Activated CD4-positive, alpha-beta T cell treated with anti-CD3 and anti-CD28 coated beads, Interleukin-2, amount 10 ng/mL, durations not matched to agents 24 days and 14 days (primary cell): ENCODE measurements around the gene RNASEH1. TPM values are rescaled to one million over a fixed set of nuclear protein-coding genes. Genes with fewer than 3 reads are reported as not detected.

Experiments used
- DNase-seq: peaks from one replicate; pipeline ENCODE4 v3.0.0; 2022
- H3K27ac Mint-ChIP-seq: one replicate; pipeline ENCODE4 v1.8.0; 2022; ENCODE audit warnings: mild to moderate bottlenecking, mixed read lengths
- H3K27me3 Mint-ChIP-seq: one replicate; pipeline ENCODE4 v1.8.0; 2022; ENCODE audit warnings: mixed read lengths
- H3K36me3 Mint-ChIP-seq: one replicate; pipeline ENCODE4 v1.8.0; 2022; ENCODE audit warnings: low read depth, mild to moderate bottlenecking, mixed read lengths
- H3K4me1 Mint-ChIP-seq: one replicate; pipeline ENCODE4 v1.8.0; 2021; ENCODE audit warnings: mixed read lengths
- H3K4me3 Mint-ChIP-seq: one replicate; pipeline ENCODE4 v1.8.0; 2022; ENCODE audit warnings: mild to moderate bottlenecking, moderate library complexity, mixed read lengths
- H3K9me3 Mint-ChIP-seq: one replicate; pipeline ENCODE4 v1.8.0; 2021; ENCODE audit warnings: mixed read lengths
- intact Hi-C: fragments of 100-400 bp; cut with micrococcal nuclease; formaldehyde crosslinking; loops from one replicate; pipeline ENCODE4 v1.15.1; 2023
- total RNA-seq: library from RNA; stranded (reverse); gene quantifications from 2 replicates; pipeline ENCODE4 v1.2.3, GENCODE V29; 2022

RNASEH1 gene
- total RNA-seq, result 27.8 and 29.8 TPM in 2 replicates

- peak within 1 kb of the TSS; percentile 89 for H3K4me3 Mint-ChIP-seq
- DNase-seq, result peak; percentile 100
- no peaks in the 10 kb centered on the region for H3K27me3 Mint-ChIP-seq
- H3K9me3 Mint-ChIP-seq, result no peaks in the 10 kb centered on the region
- H3K27ac Mint-ChIP-seq, result peak within 1 kb of the TSS; percentile 90
- intact Hi-C loops, result loop anchor here (1.0 to 2.0 kb wide), 5 partner anchors 17 to 181 kb away; partner anchors contain the start of genes ADI1, EIPR1 and RPS7
- peaks cover 26% of the 10 kb centered on the region for H3K4me1 Mint-ChIP-seq
- peaks cover 59% of the 10 kb centered on the region for H3K36me3 Mint-ChIP-seq
These were observed at the start of gene RNASEH1 for GRCh38 chr2:3558205-3559014. RNASEH1 (minus strand) TSS chr2:3558333; CDS start chr2:3558260, 73 bp downstream.

- intact Hi-C loops, result no loop called here
- Mint-ChIP-seq H3K4me3 (no peak overlapping the region), H3K9me3 (no peaks in the 10 kb centered on the region), H3K4me1 (peaks cover 4% of the 10 kb centered on the region), H3K27me3 (no peaks in the 10 kb centered on the region), H3K27ac (no peak overlapping the region), H3K36me3 (no peaks in the 10 kb centered on the region)
- DNase-seq, result peak; percentile 50
These were observed 48.5 kb upstream of the RNASEH1 start for GRCh38 chr2:3606370-3607201.

- intact Hi-C loops, result no loop called here
- Mint-ChIP-seq H3K4me3 (no peak overlapping the region), H3K9me3 (no peaks in the 10 kb centered on the region), H3K36me3 (no peaks in the 10 kb centered on the region), H3K27me3 (no peaks in the 10 kb centered on the region), H3K27ac (peak overlapping the region; percentile 67), H3K4me1 (peaks cover 4% of the 10 kb centered on the region)
- no peak for DNase-seq
These were observed 47.9 kb upstream of the RNASEH1 start for GRCh38 chr2:3606028-3606369.

- H3K27me3 Mint-ChIP-seq, result no peaks in the 10 kb centered on the region
- peak; percentile 72 for DNase-seq
- intact Hi-C loops, result no loop called here
- H3K9me3 Mint-ChIP-seq, result no peaks in the 10 kb centered on the region
- H3K4me3 Mint-ChIP-seq, result peak overlapping the region; percentile 56
- H3K27ac Mint-ChIP-seq, result peak overlapping the region; percentile 80
- no peaks in the 10 kb centered on the region for H3K36me3 Mint-ChIP-seq
- H3K4me1 Mint-ChIP-seq, result peaks cover 4% of the 10 kb centered on the region
These were observed 47.1 kb upstream of the RNASEH1 start for GRCh38 chr2:3604991-3605961.

GRCh38 chr2:3604207-3604877 is 46.2 kb upstream of the RNASEH1 start:
- H3K36me3 Mint-ChIP-seq, result no peaks in the 10 kb centered on the region
- no peak overlapping the region for H3K4me3 Mint-ChIP-seq
- peaks cover 4% of the 10 kb centered on the region for H3K4me1 Mint-ChIP-seq
- no peaks in the 10 kb centered on the region for H3K9me3 Mint-ChIP-seq
- H3K27ac Mint-ChIP-seq, result no peak overlapping the region
- H3K27me3 Mint-ChIP-seq, result no peaks in the 10 kb centered on the region
- no peak for DNase-seq
- intact Hi-C loops, result no loop called here

- Mint-ChIP-seq H3K36me3 (no peaks in the 10 kb centered on the region), H3K9me3 (no peaks in the 10 kb centered on the region), H3K27me3 (peaks cover 4% of the 10 kb centered on the region), H3K4me3 (no peak overlapping the region), H3K27ac (no peak overlapping the region), H3K4me1 (peaks cover 2% of the 10 kb centered on the region)
- DNase-seq, result no peak
- intact Hi-C loops, result no loop called here
These were observed 45.5 kb upstream of the RNASEH1 start for GRCh38 chr2:3603536-3604206.

GRCh38 chr2:3602553-3603339 is 44.6 kb upstream of the RNASEH1 start:
- H3K27ac Mint-ChIP-seq, result no peak overlapping the region
- no peak for DNase-seq
- no peak overlapping the region for H3K4me3 Mint-ChIP-seq
- H3K36me3 Mint-ChIP-seq, result no peaks in the 10 kb centered on the region
- no peaks in the 10 kb centered on the region for H3K9me3 Mint-ChIP-seq
- intact Hi-C loops, result no loop called here
- H3K4me1 Mint-ChIP-seq, result peaks cover 2% of the 10 kb centered on the region
- H3K27me3 Mint-ChIP-seq, result peaks cover 8% of the 10 kb centered on the region

- Mint-ChIP-seq H3K9me3 (no peaks in the 10 kb centered on the region), H3K27me3 (peaks cover 8% of the 10 kb centered on the region), H3K36me3 (no peaks in the 10 kb centered on the region), H3K4me1 (peaks cover 9% of the 10 kb centered on the region), H3K4me3 (no peak overlapping the region), H3K27ac (no peak overlapping the region)
- no peak for DNase-seq
- intact Hi-C loops, result no loop called here
These were observed 43.6 kb upstream of the RNASEH1 start for GRCh38 chr2:3601561-3602271.

- DNase-seq, result no peak
- Mint-ChIP-seq H3K9me3 (no peaks in the 10 kb centered on the region), H3K4me1 (peaks cover 13% of the 10 kb centered on the region), H3K27me3 (peaks cover 8% of the 10 kb centered on the region), H3K36me3 (no peaks in the 10 kb centered on the region), H3K27ac (no peak overlapping the region), H3K4me3 (no peak overlapping the region)
- intact Hi-C loops, result no loop called here
These were observed 42.2 kb upstream of the RNASEH1 start for GRCh38 chr2:3600256-3600855.

- peaks cover 11% of the 10 kb centered on the region for H3K4me1 Mint-ChIP-seq
- intact Hi-C loops, result no loop called here
- no peak overlapping the region for H3K27ac Mint-ChIP-seq
- H3K9me3 Mint-ChIP-seq, result no peaks in the 10 kb centered on the region
- no peak for DNase-seq
- no peak overlapping the region for H3K4me3 Mint-ChIP-seq
- peaks cover 14% of the 10 kb centered on the region for H3K27me3 Mint-ChIP-seq
- no peaks in the 10 kb centered on the region for H3K36me3 Mint-ChIP-seq
These were observed 41.0 kb upstream of the RNASEH1 start for GRCh38 chr2:3598912-3599854.
